ENCODE measurements around the gene AXDND1.
A peak's percentile ranks its signal among the peaks of the same experiment; 100 is the strongest.
"Not testable (repeated sequence)": the region's sequence is repeated elsewhere in the genome, so short reads cannot be mapped to it uniquely, and the experiment has no call there.

Gene AXDND1

GRCh38 chr1:179474713-179475112, 108.9 kb downstream of the AXDND1 start:
- DNase-seq (ENCODE audit: low read depth), result no peak

DNA sequence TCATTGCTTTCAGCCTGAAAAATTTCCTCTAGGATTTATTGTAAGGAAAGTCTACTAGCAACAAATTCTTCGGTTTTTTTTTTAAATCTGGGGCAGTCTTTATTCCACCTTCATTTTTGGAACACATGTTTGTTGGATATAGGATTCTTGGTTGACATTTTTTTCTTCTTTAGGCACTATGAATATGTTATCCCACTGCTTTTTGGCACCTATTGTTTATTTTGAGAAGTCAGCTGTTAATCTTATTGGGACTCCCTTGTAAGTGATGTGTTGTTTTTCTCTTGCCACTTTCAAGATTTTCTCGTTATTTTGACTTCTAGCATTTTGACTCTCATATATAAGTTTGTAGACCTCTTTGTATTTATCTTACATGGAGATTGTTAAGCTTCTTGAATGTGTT, 110.7 kb downstream of the AXDND1 start:
- peak; percentile 1 for DNase-seq (ENCODE audit: low read depth)

- DNase-seq (ENCODE audit: low read depth), result no peak
Measured at GRCh38 chr1:179478370-179478769, 112.6 kb downstream of the AXDND1 start.

DNA sequence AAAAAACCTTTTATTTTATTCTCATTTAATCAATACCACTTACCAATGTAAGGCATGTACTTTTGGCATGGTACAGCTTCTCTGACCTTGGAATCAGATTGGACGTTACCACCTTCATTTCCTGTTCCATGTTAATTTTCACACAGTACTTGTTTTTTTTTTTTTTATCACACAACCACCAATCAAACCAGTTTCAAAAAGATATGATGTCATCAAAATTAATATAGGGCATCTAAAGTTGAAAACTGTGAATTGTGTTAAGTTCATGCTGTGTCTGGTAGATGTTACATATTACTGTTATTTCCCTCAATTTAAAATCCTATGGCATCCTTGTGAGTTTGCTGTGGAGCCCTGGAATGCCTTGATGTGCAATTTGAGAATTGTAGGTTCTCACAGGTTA, 124.8 kb downstream of the AXDND1 start:
- DNase-seq (ENCODE audit: low read depth), result no peak

- peak; percentile 68 for DNase-seq (ENCODE audit: low read depth)
Measured at GRCh38 chr1:179493323-179493722, 127.6 kb downstream of the AXDND1 start.

DNA sequence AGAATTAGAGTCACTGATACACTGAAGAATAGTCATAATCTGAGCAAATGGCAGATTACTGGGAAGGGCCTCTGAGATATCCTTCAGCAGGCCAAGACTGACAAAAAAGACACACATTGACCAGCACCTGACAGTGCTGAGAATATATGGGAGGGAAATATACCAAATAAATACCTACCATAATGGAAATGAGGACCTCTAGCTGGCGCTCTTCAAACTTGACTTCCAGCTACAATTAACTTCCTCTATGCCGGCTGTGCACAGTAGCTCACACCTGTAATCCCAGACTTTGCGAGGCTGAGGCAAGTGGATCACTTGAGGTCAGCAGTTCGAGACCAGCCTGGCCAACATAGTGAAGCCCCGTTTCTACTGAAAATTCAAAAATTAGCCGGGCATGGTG, 140.4 kb downstream of the AXDND1 start:
- no peak for DNase-seq (ENCODE audit: low read depth)

GRCh38 chr1:179509384-179509783, 143.6 kb downstream of the AXDND1 start:
- DNase-seq (ENCODE audit: low read depth), result no peak

DNA sequence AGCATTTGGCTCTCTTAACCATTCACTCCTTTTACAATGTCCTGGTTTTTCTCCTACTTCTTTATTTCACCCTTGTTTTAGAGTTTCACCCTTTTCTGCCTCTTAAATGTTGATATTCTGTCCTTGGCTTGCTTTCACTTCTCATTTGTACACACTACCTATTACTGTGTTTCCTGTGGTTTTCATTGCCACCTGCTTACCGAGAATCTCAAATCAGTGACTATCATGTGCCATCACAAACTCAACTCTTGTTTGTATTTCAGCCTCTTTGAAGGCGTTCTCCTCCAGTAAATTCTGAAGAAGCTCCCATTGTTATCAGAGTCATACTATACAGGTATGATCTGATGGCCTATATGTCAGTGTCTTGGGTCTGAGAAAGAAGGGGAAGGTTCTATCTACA, 144.3 kb downstream of the AXDND1 start:
- DNase-seq (ENCODE audit: low read depth), result no peak

GRCh38 chr1:179516976-179517705, 151.4 kb downstream of the AXDND1 start:
- DNase-seq (ENCODE audit: low read depth), result no peak

- not testable (repeated sequence) for DNase-seq (ENCODE audit: low read depth)
Measured at GRCh38 chr1:179518544-179518943, 152.8 kb downstream of the AXDND1 start.

DNA sequence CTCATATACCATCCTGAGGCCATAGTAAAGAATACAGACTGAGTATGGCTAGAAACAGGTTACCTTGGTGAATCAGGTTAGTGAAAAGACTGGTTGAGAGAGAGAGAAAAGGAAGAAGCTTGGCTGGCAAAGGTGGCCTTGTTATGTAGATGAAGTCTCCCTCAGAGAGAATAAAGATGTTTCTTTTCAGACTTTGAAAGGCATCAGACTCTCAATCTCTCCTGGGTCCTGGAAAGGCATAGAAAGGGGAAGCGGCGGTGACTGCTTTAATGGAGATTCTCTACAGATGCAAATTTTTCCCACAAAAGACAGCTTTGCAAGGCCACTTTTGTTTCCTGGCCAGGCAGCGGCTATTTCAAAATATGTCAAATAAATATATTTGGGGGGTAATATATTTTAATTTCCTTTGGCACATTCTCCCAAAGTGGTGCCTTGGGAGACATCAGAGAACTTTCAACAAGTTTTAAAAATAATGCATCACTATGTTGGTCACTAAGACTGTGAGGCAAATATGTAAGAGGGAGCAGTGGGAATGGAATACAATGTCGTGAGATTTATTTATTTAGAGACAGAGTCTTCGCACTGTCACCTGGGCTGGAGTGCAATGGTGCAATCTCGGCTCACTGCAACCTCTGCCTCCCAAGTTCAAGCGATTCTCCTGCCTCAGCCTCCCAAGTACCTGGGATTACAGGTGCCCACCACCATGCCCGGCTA, 163.9 kb downstream of the AXDND1 start:
- no peak for DNase-seq (ENCODE audit: low read depth)

- no peak for DNase-seq (ENCODE audit: low read depth)
Measured at GRCh38 chr1:179530352-179530751, 164.6 kb downstream of the AXDND1 start.

DNA sequence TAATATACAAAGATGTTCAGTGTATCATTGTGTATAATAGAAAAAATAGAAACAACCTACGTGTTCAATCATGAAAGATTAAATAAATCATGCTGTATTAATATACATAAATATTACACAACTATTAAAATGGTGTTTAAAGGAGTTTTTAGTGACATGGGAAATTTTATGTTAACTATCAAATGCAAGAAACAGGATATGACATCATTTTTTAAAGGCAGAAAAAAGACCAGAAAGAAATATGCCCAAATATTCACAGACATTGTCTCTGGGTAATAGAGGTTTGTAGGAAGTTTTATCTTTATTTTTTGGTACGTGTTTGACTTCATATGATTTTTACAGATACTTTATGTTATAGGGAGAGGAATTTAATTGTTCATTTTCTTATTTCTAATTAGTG, 176.0 kb downstream of the AXDND1 start:
- DNase-seq (ENCODE audit: low read depth), result no peak

DNA sequence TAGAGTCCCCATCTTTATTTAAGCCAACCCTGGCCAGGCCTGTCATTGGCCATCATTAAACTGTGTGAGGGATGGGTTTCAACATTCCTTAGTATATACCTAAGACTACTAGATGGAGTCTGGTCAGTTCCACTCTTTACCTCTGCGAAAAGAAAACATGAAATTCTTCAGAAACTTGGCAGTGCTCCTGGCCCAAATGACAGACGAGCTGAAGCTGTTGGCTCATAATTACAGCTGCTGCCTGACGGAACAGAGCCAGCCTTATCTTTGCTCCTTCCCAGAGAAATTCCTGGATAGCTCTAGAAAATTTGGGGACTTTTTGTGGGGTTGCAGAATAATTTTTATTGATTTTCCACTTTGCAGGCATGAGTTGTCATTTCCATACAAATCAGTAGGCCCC, 179.6 kb downstream of the AXDND1 start:
- no peak for DNase-seq (ENCODE audit: low read depth)

- DNase-seq (ENCODE audit: low read depth), result no peak
Measured at GRCh38 chr1:179547021-179547535, 181.3 kb downstream of the AXDND1 start.

DNA sequence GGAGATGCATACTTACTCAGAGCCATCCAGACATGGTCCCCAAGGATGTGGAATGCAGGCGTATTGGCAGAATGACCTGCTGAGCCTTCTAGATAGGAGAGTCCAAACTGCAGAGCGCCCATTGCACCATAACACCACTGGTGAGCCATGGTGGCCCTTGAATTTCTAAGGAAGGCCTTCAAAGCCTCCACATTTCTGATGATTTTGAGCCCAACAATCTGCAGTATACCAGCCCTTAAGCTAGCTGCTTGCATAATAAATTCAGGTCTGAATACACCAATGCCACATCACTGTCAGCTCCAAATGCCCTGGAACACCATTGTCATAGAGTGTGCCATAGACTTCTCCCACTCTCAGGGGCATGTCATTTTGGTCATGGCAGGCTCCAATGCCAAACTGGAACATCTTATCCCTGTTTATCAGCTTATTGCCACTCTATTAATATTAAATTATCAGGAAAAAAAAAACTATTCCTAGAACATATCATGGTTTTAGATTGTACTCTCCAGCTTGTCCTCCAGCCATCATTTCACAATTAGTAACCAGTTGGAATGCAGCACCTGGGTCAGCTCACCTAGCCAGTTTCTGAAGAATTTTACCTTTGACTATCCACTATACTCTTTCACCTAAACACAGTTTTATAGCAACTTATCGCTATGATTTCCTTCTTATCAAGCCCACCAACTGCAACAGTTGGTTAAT, 183.0 kb downstream of the AXDND1 start:
- no peak for DNase-seq (ENCODE audit: low read depth)

GRCh38 chr1:179549368-179549700, 183.6 kb downstream of the AXDND1 start:
- DNase-seq (ENCODE audit: low read depth), result no peak

DNA sequence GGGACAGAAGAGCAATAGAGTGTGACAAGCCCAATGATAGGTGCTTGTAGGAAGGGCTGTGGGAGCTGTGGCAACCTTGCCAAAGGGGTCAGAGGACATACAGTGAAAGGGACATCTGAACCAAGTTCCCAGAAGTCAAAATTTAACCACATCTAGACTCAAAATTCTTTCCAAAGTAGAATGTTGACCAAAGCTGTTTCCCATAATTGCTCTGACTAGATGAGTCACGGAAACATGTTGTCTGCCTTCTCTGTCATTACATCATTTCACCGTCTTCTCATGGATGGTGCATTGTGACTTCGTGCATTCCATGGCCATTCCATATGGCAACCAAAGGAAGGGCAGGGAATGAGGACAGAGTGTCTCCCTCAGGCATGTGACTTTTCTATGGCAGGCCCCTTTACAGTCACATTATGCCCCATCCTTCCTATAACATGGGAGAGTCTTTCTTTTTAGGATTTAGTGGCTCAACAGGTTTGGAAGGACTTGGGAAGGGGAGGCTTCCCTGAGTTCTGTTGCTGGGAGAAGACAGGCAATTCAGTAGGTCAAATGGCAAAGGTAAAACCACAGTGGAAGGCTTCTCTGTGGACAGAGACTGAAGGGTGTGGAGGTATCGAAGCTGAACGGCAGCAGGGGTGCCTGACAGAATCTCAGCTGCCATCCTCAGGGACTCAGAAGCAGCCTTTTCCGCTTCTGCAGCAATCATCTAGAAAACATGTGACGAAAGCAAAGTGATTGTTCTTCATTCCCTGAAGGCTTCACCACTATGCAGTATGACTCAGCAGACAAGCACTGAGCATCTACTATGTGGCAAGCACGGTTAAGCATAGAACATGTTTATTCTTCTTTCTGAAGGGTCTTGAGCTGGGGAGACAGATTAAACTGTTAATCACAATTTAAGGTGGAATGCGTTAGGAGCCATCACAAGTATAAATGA, 185.2 kb downstream of the AXDND1 start:
- DNase-seq (ENCODE audit: low read depth), result peak; percentile 79

- no peak for DNase-seq (ENCODE audit: low read depth)
Measured at GRCh38 chr1:179554427-179554826, 188.7 kb downstream of the AXDND1 start.

- no peak for DNase-seq (ENCODE audit: low read depth)
Measured at GRCh38 chr1:179558078-179558477, 192.3 kb downstream of the AXDND1 start.

DNA sequence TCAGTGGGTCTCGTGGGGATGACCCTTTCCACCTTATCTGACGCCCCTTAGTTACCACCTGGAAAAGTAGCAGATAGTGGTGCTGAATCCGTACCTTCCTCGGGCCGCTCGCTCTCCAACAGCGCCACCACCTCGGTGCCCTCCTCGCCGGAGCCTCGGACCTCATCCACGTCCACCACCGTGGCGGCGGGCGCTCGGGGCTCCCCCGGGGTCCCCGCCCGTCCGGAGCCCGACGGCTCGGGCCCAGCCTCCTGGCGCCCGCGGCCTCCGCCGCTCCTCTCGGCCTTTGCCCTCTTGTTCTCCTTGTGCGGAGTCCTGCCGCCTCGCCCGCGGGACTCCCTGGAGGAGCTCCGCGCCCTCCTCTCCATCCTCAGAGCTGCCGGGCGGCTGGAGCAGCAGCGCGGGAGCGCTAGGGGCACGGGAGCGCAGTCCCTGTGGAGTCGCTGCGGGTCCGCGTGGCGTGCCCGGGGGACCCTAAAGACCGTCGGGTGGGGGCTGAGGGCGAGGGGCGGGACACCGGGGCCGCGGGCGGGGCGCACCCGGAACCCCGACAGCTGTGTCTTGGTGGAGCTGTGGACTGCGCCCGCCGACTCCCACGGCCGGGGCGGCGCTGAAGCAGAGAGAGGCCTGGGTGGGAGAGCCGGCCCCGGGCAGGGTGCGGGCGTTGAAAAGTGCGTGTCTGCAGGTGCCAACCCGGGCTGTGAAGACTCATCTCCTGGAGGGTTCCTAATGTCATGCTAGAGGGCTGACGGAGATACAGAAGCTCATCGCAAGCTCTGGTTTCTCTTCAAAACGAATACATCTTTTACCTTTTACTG, 209.9 kb downstream of the AXDND1 start, which contains the start of gene NPHS2:
Gene NPHS2, minus strand, starts transcription at position 452 of the 818 bp plus-strand sequence. Its CDS starts 84 bp downstream, at position 368.
- DNase-seq (ENCODE audit: low read depth), result no peak
